Breast epithelium (tissue), 3 donors: Measurements from ENCODE around the gene PPP6R3.

Source experiments
- POLR2A ChIP-seq: fragments of 450-650 bp; IDR thresholded peaks from one replicate; pipeline ENCODE4 v1.6.1; 2016; ENCODE audit warnings: antibody characterized with exemption, mild to moderate bottlenecking, moderate library complexity
- TF ChIP-seq, protein P1 (sequence below), 3 donors: fragments of 450-650 bp; IDR thresholded peaks; one replicate each; pipeline ENCODE4 v1.5.1; 2016 to 2017; ENCODE audit warnings: antibody characterized with exemption in 3 of 3, mild to moderate bottlenecking in 3 of 3, moderate library complexity in 3 of 3

DNA sequence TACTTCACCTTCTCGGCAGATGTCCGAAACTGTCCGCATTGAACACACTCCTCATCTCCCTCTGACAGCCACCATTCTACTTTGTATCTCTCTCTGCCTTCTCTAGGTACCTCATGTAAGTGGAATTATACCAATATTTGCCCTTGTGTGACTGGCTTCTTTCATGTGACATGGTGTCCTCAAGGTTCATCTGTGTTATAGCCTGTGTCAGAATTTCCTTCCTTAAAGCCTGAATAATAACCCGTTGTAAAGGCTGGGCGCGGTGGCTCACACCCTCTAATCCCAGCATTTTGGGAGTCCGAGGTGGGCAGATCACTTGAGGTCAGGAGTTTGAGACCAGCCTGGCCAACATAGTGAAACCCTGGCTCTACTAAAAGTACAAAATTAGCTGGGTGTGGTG, 40.4 kb upstream of the PPP6R3 start:
- TF ChIP-seq POLR2A, result no peak
- TF ChIP-seq, protein P1, sequence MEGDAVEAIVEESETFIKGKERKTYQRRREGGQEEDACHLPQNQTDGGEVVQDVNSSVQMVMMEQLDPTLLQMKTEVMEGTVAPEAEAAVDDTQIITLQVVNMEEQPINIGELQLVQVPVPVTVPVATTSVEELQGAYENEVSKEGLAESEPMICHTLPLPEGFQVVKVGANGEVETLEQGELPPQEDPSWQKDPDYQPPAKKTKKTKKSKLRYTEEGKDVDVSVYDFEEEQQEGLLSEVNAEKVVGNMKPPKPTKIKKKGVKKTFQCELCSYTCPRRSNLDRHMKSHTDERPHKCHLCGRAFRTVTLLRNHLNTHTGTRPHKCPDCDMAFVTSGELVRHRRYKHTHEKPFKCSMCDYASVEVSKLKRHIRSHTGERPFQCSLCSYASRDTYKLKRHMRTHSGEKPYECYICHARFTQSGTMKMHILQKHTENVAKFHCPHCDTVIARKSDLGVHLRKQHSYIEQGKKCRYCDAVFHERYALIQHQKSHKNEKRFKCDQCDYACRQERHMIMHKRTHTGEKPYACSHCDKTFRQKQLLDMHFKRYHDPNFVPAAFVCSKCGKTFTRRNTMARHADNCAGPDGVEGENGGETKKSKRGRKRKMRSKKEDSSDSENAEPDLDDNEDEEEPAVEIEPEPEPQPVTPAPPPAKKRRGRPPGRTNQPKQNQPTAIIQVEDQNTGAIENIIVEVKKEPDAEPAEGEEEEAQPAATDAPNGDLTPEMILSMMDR (IDR thresholded peaks at IDR 0.05), result no peak
